ENCODE measurements around the gene PRKRA. TPM values are rescaled to one million over a fixed set of nuclear protein-coding genes. Genes with fewer than 3 reads are reported as not detected.

The PRKRA gene
- total and polyA plus RNA-seq, 9 donors, result 34.2 to 57.8 (median 50.7) TPM

DNA sequence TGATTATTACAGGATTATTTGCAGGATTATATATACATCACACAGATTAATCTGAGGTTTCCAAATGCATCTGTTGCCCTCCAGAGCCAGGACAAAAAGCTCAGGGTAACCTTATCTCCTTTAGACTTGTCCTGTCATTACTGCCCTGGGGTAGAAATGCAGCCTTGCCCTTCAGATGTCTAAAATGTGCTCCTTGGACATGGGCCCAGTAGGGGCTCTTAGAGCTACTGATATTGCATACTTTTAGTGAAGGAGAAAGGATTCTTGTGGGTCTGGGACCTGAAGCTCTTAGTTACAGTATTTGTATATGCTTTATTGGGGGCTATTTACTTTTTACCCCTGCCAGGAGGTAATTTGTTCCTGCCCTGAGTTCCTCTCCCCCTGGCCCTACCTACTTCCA, 56.1 kb downstream of the PRKRA start:
- no peak for DNase-seq
- H3K4me3 ChIP-seq, result no peak overlapping the region
- H3K9me3 ChIP-seq, result no peaks in the 10 kb centered on the region
- no peaks in the 10 kb centered on the region for H3K4me1 ChIP-seq (ENCODE audit: insufficient read depth)
- no peak for TF ChIP-seq POLR2A (IDR thresholded peaks at IDR 0.05)
- TF ChIP-seq, protein P1, sequence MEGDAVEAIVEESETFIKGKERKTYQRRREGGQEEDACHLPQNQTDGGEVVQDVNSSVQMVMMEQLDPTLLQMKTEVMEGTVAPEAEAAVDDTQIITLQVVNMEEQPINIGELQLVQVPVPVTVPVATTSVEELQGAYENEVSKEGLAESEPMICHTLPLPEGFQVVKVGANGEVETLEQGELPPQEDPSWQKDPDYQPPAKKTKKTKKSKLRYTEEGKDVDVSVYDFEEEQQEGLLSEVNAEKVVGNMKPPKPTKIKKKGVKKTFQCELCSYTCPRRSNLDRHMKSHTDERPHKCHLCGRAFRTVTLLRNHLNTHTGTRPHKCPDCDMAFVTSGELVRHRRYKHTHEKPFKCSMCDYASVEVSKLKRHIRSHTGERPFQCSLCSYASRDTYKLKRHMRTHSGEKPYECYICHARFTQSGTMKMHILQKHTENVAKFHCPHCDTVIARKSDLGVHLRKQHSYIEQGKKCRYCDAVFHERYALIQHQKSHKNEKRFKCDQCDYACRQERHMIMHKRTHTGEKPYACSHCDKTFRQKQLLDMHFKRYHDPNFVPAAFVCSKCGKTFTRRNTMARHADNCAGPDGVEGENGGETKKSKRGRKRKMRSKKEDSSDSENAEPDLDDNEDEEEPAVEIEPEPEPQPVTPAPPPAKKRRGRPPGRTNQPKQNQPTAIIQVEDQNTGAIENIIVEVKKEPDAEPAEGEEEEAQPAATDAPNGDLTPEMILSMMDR (IDR thresholded peaks at IDR 0.05), result no peak
- no peak for TF ChIP-seq EP300 (IDR thresholded peaks at IDR 0.05)
- no peaks in the 10 kb centered on the region for H3K27me3 ChIP-seq
- H3K36me3 ChIP-seq, result no peaks in the 10 kb centered on the region
- intact Hi-C loops (cut with DNase I), result no loop called here
- H3K27ac ChIP-seq, result no peak overlapping the region

DNA sequence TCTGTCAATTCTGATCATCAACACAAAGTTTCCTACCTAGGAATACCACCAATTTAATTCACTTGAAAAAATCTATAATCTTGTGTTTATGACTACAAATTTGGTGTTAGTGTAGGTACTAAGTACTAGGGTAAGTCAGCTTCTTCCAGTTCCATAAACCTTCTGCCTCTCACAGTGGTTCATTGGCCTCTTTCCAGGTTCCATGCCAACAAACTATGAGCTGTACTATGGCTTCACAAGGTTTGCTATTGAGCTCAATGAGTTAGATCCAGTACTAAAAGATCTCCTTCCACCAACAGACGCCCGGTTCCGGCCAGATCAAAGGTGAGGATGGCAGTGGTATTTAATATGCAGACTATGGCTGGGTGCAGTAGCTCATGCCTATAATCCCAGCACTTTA, 58.8 kb downstream of the PRKRA start:
- no peaks in the 10 kb centered on the region for H3K36me3 ChIP-seq
- no peak overlapping the region for H3K27ac ChIP-seq
- H3K4me1 ChIP-seq (ENCODE audit: insufficient read depth), result no peaks in the 10 kb centered on the region
- no peak for DNase-seq
- intact Hi-C loops (cut with DNase I), result no loop called here
- WGBS, 3 donors, result 92 to 97% (median 95%) methylated on average over 3 of the region's 3 CpGs
- TF ChIP-seq POLR2A (IDR thresholded peaks at IDR 0.05) (no peak), EP300 (IDR thresholded peaks at IDR 0.05) (no peak)
- TF ChIP-seq, protein P1 (IDR thresholded peaks at IDR 0.05), result no peak
- no peaks in the 10 kb centered on the region for H3K27me3 ChIP-seq
- no peaks in the 10 kb centered on the region for H3K9me3 ChIP-seq
- no peak overlapping the region for H3K4me3 ChIP-seq

DNA sequence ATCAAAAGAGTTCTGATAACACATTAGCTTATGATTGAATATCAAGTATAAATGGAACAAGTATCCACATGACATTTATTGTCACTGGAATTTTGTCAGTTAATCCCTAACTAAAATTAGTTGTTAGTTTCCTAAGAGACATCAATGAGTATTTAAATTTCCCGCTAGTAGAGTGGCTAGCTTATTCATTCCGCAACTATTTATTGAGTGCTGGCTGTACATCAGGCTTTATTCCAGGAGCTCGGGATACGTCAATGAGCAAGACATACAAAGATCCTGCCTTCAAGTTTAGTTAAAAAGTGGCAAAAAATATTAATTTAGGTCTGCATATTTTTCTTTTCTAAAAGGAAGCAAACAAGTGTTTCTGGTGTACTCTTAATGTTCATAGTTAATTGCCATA, 59.3 kb downstream of the PRKRA start:
- Histone ChIP-seq H3K27ac (no peak overlapping the region), H3K4me3 (no peak overlapping the region), H3K4me1 (ENCODE audit: insufficient read depth) (no peaks in the 10 kb centered on the region), H3K27me3 (no peaks in the 10 kb centered on the region), H3K36me3 (no peaks in the 10 kb centered on the region), H3K9me3 (no peaks in the 10 kb centered on the region)
- intact Hi-C loops (cut with DNase I), result no loop called here
- 94 to 96% (median 95%) methylated on average over 4 of the region's 4 CpGs for WGBS, 3 donors
- no peak for DNase-seq
- TF ChIP-seq POLR2A (IDR thresholded peaks at IDR 0.05) (no peak), EP300 (IDR thresholded peaks at IDR 0.05) (no peak)
- TF ChIP-seq, protein P1 (IDR thresholded peaks at IDR 0.05), result no peak

DNA sequence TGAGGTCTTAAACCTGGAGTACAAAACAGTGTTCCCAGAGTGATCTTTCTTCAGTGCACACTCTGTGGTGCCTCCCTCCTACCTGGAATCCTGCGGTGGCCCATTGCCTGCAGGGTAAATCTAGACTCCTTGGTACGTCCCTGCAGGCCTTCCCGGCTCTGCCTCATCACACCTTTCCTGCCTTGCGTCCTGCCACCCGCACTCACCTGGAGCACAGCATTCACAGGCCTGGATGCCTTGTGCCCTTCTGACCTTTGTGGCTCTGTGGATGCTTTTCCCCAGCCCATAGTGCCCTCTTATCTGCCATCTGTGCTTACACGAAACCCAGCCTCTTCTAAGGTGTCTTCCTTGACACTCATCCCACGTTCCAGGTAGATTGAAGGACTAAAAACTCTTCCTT, 62.7 kb downstream of the PRKRA start:
- WGBS, 3 donors, result 93 to 94% (median 93%) methylated on average over 7 of the region's 7 CpGs
- H3K9me3 ChIP-seq, result no peaks in the 10 kb centered on the region
- H3K4me3 ChIP-seq, result no peak overlapping the region
- no peaks in the 10 kb centered on the region for H3K27me3 ChIP-seq
- H3K27ac ChIP-seq, result no peak overlapping the region
- TF ChIP-seq, protein P1 (IDR thresholded peaks at IDR 0.05), result no peak
- TF ChIP-seq EP300 (IDR thresholded peaks at IDR 0.05), result no peak
- no peak for TF ChIP-seq POLR2A (IDR thresholded peaks at IDR 0.05)
- H3K36me3 ChIP-seq, result no peaks in the 10 kb centered on the region
- no peak for DNase-seq
- no peaks in the 10 kb centered on the region for H3K4me1 ChIP-seq (ENCODE audit: insufficient read depth)
- intact Hi-C loops (cut with DNase I), result no loop called here
